Chondrocyte (in vitro differentiated cells): ENCODE measurements around the gene CPSF4. TPM values are rescaled to one million over a fixed set of nuclear protein-coding genes. Genes with fewer than 3 reads are reported as not detected.

ENCODE experiments used
- DNase-seq: peaks from one replicate; pipeline ENCODE4 v3.0.0; 2021; ENCODE audit warnings: mixed read lengths, low spot score
- H3K27ac Mint-ChIP-seq: one replicate; pipeline ENCODE4 v1.8.0; 2021; ENCODE audit warnings: mild to moderate bottlenecking, moderate library complexity, mixed read lengths; ENCODE audit not compliant: unreplicated experiment
- H3K27me3 Mint-ChIP-seq: 2 replicates; pipeline ENCODE4 v1.8.0; 2021; ENCODE audit warnings: low read depth, mixed read lengths
- H3K36me3 Mint-ChIP-seq: 2 replicates; pipeline ENCODE4 v1.8.0; 2021; ENCODE audit warnings: low read depth, mixed read lengths
- H3K4me1 Mint-ChIP-seq: 2 replicates; pipeline ENCODE4 v1.8.0; 2021; ENCODE audit warnings: low read depth, mild to moderate bottlenecking, mixed read lengths
- H3K4me3 Mint-ChIP-seq: one replicate; pipeline ENCODE4 v1.8.0; 2021; ENCODE audit warnings: mild to moderate bottlenecking, moderate library complexity, mixed read lengths; ENCODE audit not compliant: unreplicated experiment
- H3K9me3 Mint-ChIP-seq: 2 replicates; pipeline ENCODE4 v1.8.0; 2021; ENCODE audit warnings: low read depth, mixed read lengths
- CTCF ChIP-seq: fragments of 200-600 bp; sonication (generic); IDR thresholded peaks from 2 replicates; pipeline ENCODE4 v1.5.0; 2021; ENCODE audit warnings: antibody characterized with exemption, mild to moderate bottlenecking, moderate library complexity
- long read RNA-seq: library from polyadenylated mRNA; stranded (forward); transcript quantifications from one replicate; pipeline ENCODE4 v2.0.0, GENCODE V29; 2021
- total RNA-seq: library from RNA; stranded (reverse); gene quantifications from 3 replicates; pipeline ENCODE4 v1.2.1, GENCODE V29; 2021

Gene CPSF4
- total RNA-seq: 25.4 to 36.6 TPM (median 29.0 TPM) in 3 replicates
- long read RNA-seq, transcript CPSF4-201 (8 exons, 1,691 nt): minor isoform, 11 of 34 reads
- long read RNA-seq, transcript CPSF4-204 (8 exons, 1,738 nt): major isoform, 12 of 34 reads
- long read RNA-seq, partial matches to known transcripts: 0 of 34 reads
- long read RNA-seq, other reads (novel, unspliced or antisense): 8 of 34 reads

DNA sequence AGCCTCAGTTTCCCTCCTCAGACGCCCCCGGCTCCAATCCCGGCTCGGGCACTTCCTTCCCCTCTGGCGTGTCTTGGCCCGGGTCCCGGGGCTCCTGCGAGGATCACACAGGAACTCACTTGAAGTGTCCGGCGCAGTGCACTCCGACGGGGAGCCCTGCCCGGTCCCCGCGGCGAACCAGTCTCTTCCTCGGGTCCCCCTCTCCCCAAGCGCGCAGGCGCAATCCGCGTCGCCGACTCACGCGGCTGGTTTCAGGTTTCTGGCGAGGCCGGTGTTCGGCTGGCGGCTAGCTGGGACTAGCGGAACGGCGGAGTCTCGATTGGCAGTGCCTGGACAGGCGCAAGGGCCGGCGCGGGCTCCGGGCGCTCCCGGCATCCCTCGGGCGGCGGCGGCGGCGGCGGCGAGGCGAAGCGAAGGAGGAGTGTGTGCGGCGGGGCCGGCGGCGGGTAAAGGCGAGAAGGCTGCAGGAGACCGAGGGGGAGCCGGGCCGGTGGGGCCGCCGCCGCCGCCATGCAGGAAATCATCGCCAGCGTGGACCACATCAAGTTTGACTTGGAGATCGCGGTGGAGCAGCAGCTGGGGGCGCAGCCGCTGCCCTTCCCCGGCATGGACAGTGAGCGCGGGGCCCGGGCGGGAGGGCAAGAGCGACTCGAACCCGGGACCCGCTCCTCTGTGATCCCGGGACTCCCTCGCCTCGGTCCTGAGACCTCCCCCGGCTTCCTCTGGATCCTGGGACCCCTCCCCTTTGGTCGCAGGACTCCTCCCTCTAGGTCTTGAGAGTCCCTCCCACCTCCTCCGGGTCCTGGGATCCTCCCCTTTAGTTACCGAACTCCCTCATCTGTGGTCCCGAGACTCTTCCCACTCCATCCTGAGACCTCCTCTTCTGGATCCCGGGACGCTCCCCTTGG is at the start of gene CPSF4, which contains the start of gene PTCD1:
CPSF4 (plus strand) TSS at position 371 of the 908 bp plus-strand sequence; CDS start at position 511, 140 bp downstream.
PTCD1 (minus strand) TSS at position 226 of the 908 bp plus-strand sequence. CDS start 3,556 bp downstream, outside the sequence.
- Mint-ChIP-seq H3K9me3 (no peaks in the 10 kb centered on the region), H3K27me3 (no peaks in the 10 kb centered on the region), H3K4me1 (peaks cover 46% of the 10 kb centered on the region), H3K4me3 (peak within 1 kb of the TSS; percentile 99), H3K27ac (peak within 1 kb of the TSS; percentile 98), H3K36me3 (peaks cover 10% of the 10 kb centered on the region)
- DNase-seq: peak; percentile 98
- peak; percentile 27 for TF ChIP-seq CTCF

DNA sequence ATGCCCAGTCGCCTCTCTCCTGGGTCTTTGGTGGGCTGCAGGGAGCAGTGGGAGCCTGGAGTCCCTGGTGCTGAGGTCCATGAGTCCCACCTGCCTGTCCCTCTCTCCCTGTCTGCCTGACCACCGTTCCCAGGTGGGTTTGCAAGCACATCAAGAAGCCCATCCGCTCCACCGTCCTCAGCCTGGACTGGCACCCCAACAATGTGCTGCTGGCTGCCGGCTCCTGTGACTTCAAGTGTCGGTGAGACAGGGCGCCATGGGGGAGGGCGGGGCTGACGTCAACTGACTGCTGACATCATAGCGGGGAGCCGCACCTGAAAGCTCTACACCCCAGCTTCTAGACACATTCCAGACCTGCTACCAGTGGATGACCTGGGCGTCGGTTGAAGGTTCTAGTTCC is 49.0 kb upstream of the CPSF4 start:
- H3K9me3 Mint-ChIP-seq: no peaks in the 10 kb centered on the region
- H3K27ac Mint-ChIP-seq: no peak overlapping the region
- no peak for DNase-seq
- TF ChIP-seq CTCF: no peak
- peaks cover 10% of the 10 kb centered on the region for H3K4me1 Mint-ChIP-seq
- no peaks in the 10 kb centered on the region for H3K27me3 Mint-ChIP-seq
- H3K4me3 Mint-ChIP-seq: no peak overlapping the region
- H3K36me3 Mint-ChIP-seq: peaks cover 20% of the 10 kb centered on the region

DNA sequence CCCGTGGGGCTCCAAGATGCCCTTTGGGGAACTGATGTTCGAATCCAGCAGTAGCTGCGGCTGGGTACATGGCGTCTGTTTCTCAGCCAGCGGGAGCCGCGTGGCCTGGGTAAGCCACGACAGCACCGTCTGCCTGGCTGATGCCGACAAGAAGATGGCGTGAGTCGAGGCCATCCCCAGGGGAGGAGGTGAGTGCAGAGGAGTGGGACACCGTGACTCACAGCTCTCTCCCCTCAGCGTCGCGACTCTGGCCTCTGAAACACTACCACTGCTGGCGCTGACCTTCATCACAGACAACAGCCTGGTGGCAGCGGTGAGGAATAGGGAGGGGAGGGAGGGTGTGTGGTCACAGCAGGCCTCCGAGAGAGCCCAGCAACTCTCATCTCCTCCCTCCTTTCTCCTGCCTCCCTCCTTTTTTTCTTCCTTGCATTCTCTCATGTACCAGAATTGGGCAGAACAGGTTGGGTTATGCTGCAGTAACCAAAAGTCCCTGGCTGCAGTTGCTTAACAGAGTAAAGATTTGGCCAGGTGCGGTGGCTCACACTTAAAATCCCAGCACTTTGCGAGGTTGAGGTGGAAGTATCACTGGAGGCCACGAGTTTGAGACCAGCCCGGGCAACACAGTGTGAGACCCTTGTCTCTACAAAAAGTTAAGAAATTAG is 47.7 kb upstream of the CPSF4 start:
- Mint-ChIP-seq H3K4me3 (no peak overlapping the region), H3K9me3 (no peaks in the 10 kb centered on the region), H3K27ac (no peak overlapping the region), H3K4me1 (peaks cover 10% of the 10 kb centered on the region), H3K27me3 (no peaks in the 10 kb centered on the region), H3K36me3 (peaks cover 22% of the 10 kb centered on the region)
- DNase-seq: no peak
- no peak for TF ChIP-seq CTCF

GRCh38 chr7:99392046-99392445 is 46.7 kb upstream of the CPSF4 start:
- H3K36me3 Mint-ChIP-seq: peaks cover 20% of the 10 kb centered on the region
- no peaks in the 10 kb centered on the region for H3K9me3 Mint-ChIP-seq
- H3K27ac Mint-ChIP-seq: no peak overlapping the region
- no peaks in the 10 kb centered on the region for H3K27me3 Mint-ChIP-seq
- DNase-seq: no peak
- H3K4me3 Mint-ChIP-seq: no peak overlapping the region
- H3K4me1 Mint-ChIP-seq: peaks cover 10% of the 10 kb centered on the region
- TF ChIP-seq CTCF: no peak
